Nephron progenitor cell (in vitro differentiated cells): ENCODE data around the gene RABL6.
A peak's percentile ranks its signal among the peaks of the same experiment; 100 is the strongest.

Experiments used
- DNase-seq: peaks from one replicate; pipeline ENCODE4 v3.0.0; 2021
- H3K27ac Mint-ChIP-seq: 2 replicates; pipeline ENCODE4 v1.8.0; 2021; ENCODE audit warnings: mild to moderate bottlenecking, moderate library complexity, mixed read lengths
- H3K27me3 Mint-ChIP-seq: 2 replicates; pipeline ENCODE4 v1.8.0; 2021; ENCODE audit warnings: mild to moderate bottlenecking, low read depth, mixed read lengths; ENCODE audit not compliant: poor library complexity
- H3K36me3 Mint-ChIP-seq: 2 replicates; pipeline ENCODE4 v1.8.0; 2021; ENCODE audit warnings: low read depth, mixed read lengths
- H3K4me1 Mint-ChIP-seq: 2 replicates; pipeline ENCODE4 v1.8.0; 2021; ENCODE audit warnings: mixed read lengths
- H3K4me3 Mint-ChIP-seq: 2 replicates; pipeline ENCODE4 v1.8.0; 2021; ENCODE audit warnings: mild to moderate bottlenecking, moderate library complexity, mixed read lengths
- H3K9me3 Mint-ChIP-seq: 2 replicates; pipeline ENCODE4 v1.8.0; 2021; ENCODE audit warnings: mild to moderate bottlenecking, moderate library complexity, mixed read lengths
- TF ChIP-seq, protein P1 (sequence below): fragments of 200-600 bp; sonication (generic); IDR thresholded peaks from 2 replicates; pipeline ENCODE4 v1.5.0; 2021; ENCODE audit warnings: antibody characterized with exemption

The RABL6 gene

DNA sequence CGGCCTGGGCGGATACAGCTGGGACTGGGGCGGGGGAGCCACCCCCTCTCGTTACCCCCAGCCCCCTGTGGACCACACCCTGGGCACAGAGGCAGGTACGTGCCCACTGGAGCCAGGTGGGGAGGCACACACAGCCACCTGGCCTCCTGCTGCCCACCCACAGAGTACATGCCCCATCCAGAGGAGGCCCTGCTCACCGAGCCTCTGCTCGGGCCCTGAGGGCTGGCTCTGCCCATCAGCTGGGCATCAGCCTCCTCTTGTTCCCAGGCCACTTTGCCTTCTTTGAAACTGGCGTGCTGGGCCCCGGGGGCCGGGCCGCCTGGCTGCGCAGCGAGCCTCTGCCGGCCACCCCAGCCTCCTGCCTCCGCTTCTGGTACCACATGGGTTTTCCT lies 50.7 kb downstream of the RABL6 start:
- peaks cover 4% of the 10 kb centered on the region for H3K36me3 Mint-ChIP-seq
- H3K4me3 Mint-ChIP-seq: no peak overlapping the region
- no peak overlapping the region for H3K27ac Mint-ChIP-seq
- no peaks in the 10 kb centered on the region for H3K9me3 Mint-ChIP-seq
- no peak for DNase-seq
- H3K27me3 Mint-ChIP-seq: no peaks in the 10 kb centered on the region
- no peaks in the 10 kb centered on the region for H3K4me1 Mint-ChIP-seq
- TF ChIP-seq, protein P1, sequence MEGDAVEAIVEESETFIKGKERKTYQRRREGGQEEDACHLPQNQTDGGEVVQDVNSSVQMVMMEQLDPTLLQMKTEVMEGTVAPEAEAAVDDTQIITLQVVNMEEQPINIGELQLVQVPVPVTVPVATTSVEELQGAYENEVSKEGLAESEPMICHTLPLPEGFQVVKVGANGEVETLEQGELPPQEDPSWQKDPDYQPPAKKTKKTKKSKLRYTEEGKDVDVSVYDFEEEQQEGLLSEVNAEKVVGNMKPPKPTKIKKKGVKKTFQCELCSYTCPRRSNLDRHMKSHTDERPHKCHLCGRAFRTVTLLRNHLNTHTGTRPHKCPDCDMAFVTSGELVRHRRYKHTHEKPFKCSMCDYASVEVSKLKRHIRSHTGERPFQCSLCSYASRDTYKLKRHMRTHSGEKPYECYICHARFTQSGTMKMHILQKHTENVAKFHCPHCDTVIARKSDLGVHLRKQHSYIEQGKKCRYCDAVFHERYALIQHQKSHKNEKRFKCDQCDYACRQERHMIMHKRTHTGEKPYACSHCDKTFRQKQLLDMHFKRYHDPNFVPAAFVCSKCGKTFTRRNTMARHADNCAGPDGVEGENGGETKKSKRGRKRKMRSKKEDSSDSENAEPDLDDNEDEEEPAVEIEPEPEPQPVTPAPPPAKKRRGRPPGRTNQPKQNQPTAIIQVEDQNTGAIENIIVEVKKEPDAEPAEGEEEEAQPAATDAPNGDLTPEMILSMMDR: no peak

DNA sequence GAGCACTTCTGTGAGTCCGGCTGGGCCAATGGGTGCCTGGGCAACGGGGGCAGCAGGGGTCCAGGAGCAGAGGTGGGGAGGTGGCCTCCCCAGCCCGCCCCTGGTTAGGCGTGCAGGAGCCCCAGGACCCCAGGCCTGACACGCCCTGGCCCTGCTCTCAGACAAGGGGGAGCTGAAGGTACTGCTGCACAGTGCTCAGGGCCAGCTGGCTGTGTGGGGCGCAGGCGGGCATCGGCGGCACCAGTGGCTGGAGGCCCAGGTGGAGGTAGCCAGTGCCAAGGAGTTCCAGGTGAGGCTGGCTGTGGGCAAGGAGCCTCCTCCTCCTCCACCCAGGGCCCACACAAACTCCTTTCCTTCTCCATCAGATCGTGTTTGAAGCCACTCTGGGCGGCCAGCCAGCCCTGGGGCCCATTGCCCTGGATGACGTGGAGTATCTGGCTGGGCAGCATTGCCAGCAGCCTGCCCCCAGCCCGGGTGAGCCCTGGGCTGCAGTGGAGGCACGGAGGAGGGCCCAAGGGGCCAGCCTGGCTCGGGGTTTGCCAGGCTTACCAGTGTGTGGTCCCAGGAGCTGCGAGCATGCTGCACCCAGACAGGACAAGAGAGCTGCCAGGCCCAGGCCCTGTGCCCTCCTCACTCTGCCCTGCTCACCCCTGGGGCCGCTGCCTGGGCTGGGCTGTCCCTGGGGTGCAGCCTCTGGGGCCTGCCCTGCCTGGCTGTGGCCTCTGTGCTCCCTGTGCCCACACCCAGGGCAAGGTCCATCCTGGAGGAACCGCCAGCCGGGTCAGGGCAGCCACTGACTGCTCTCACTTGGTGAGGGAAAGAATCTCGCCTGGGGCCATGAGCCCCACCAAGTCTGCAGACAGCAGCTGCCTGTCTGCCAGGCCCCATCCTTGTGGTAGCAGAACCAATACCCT lies 51.4 kb downstream of the RABL6 start:
- no peak for DNase-seq
- Mint-ChIP-seq H3K4me1 (no peaks in the 10 kb centered on the region), H3K9me3 (no peaks in the 10 kb centered on the region), H3K27me3 (no peaks in the 10 kb centered on the region), H3K27ac (no peak overlapping the region), H3K36me3 (peaks cover 11% of the 10 kb centered on the region), H3K4me3 (no peak overlapping the region)
- TF ChIP-seq, protein P1: no peak

DNA sequence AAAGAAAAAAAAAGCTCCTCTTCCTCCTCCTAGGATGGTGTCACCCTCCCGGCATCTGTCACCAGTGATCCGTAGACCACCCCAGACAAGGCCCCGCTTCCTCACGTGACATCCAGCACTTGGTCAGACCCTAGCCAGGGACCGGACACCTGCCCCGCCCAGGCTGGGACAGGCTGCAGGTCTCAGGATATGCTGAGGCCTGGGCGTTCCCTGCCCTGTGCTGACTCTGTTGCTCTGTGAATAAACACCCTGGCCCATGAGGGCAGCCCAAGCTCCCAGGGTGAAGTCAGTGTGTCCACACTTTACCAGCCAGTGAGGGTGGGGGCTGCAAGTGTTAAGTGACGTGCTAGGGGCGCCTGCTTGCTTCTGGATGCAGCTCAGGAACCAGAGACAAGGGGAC lies 52.8 kb downstream of the RABL6 start:
- H3K27ac Mint-ChIP-seq: peak overlapping the region; percentile 64
- TF ChIP-seq, protein P1: no peak
- peaks cover 6% of the 10 kb centered on the region for H3K4me1 Mint-ChIP-seq
- H3K36me3 Mint-ChIP-seq: peaks cover 14% of the 10 kb centered on the region
- H3K27me3 Mint-ChIP-seq: no peaks in the 10 kb centered on the region
- DNase-seq: no peak
- no peak overlapping the region for H3K4me3 Mint-ChIP-seq
- H3K9me3 Mint-ChIP-seq: no peaks in the 10 kb centered on the region

DNA sequence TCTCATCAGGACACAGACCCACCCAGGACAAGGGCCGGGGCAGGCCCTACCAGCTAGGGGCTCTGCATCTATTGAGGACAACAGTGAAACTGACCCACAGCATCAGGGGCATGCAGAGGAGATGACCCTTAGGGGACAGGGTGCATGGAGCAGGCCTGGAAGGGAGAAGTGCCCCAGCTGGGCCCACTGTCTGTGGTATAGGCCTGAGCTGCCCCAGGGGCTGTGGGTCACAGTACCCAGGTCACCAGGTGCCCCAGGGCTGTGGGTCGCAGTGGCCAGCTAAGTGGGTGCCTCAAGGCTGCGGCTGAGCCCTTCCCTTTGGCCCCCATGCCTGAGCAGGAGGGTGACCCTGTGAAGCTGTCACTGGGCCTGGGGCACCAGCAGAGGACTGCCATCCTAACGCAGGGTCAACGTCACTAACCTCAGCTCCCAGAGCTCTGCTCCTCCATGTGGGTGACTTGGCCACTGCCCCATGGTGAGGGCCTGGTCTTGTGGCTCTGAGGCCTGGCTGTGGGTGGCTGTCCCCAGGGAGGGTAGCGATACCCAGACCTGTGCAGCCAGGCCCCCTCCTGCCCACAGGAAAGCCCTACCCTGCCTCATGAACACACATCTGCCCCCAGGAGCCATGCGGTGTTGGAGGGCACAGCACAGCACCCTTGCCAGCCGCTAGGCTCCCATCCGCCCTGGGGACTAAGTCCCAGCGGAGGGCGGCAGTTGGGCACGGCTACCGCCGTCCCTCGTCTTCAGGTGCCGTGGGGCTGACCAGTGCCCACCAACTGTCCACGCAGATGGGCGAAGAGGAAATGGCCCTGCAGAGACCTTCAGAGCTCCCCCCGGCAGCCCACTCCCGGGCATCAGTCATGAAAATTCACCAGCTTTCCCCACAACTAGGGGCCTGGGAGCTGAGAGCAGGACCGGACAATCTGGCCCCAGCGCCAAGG lies 53.5 kb downstream of the RABL6 start:
- Mint-ChIP-seq H3K4me1 (peaks cover 6% of the 10 kb centered on the region), H3K9me3 (no peaks in the 10 kb centered on the region), H3K27me3 (no peaks in the 10 kb centered on the region), H3K36me3 (peaks cover 14% of the 10 kb centered on the region), H3K4me3 (no peak overlapping the region), H3K27ac (no peak overlapping the region)
- TF ChIP-seq, protein P1: no peak
- DNase-seq: no peak

DNA sequence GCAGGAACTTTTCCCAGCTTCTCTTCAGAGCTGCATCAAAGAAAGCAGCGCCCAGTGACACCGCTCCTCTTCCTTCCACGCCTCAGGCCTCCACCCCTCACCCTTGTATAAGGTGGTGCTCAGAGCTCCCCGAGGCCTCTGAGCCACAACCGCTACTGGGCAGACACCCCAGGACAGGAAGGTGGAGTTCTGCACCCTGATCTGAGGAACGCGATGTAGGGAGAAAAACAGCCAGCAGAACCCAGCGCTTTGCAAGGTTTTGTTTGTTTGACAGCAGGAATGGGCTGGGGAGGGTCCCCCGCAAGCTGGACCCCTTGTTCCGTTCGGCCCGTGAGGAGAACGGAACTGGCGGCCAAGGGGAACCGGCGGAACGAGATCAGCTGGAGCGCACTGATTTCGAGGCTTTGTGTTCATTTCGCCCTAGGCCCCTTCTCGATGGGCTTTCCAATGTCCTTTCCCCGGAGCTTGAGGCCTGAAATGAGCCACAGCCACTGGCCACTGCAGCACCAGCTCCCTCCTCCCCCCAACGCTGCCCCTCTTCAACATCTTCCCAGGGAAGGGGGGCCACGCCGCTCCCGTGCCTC lies 54.2 kb downstream of the RABL6 start:
- Mint-ChIP-seq H3K27ac (peak overlapping the region; percentile 66), H3K4me3 (no peak overlapping the region), H3K27me3 (no peaks in the 10 kb centered on the region), H3K36me3 (peaks cover 14% of the 10 kb centered on the region), H3K9me3 (peaks cover under 1% of the 10 kb centered on the region), H3K4me1 (peaks cover 6% of the 10 kb centered on the region)
- no peak for DNase-seq
- TF ChIP-seq, protein P1: no peak
